OCI-LY3 (cell line): ENCODE data around the gene NCK2.

Experiments
- H2AFZ ChIP-seq: fragments of 200-600, 300-600 bp; shearing (Covaris generic); 2 replicates; pipeline ENCODE4 v1.6.0; 2014; ENCODE audit warnings: antibody characterized with exemption, low read depth, low read length
- H3K27ac ChIP-seq: fragments of 200-600, 300-600 bp; sonication (generic); 2 replicates; pipeline ENCODE4 v1.5.1; 2014; ENCODE audit warnings: mild to moderate bottlenecking, low read length, moderate library complexity, mixed read lengths
- H3K27me3 ChIP-seq: fragments of 200-600, 300-600 bp; sonication (generic); 2 replicates; pipeline ENCODE4 v1.6.1; 2014; ENCODE audit warnings: low read depth, low read length, mixed read lengths
- H3K36me3 ChIP-seq: fragments of 200-600, 300-600 bp; sonication (generic); replicated peaks from 2 replicates; pipeline ENCODE3; 2014; ENCODE audit warnings: low read depth, low read length, mixed read lengths
- H3K4me1 ChIP-seq: fragments of 300-600, 200-600 bp; sonication (generic); 2 replicates; pipeline ENCODE4 v1.6.1; 2014; ENCODE audit warnings: low read length, mixed read lengths
- H3K4me2 ChIP-seq: fragments of 200-600, 300-600 bp; sonication (generic); 2 replicates; pipeline ENCODE4 v1.6.1; 2014; ENCODE audit warnings: low read length, mixed read lengths
- H3K4me3 ChIP-seq: fragments of 300-600, 200-600 bp; sonication (generic); 2 replicates; pipeline ENCODE4 v1.5.1; 2014; ENCODE audit warnings: antibody characterized with exemption, mild to moderate bottlenecking, low read length, moderate library complexity
- H3K79me2 ChIP-seq: fragments of 300-600, 200-600 bp; shearing (Covaris generic); 2 replicates; pipeline ENCODE4 v1.6.1; 2014; ENCODE audit warnings: mild to moderate bottlenecking, low read length, mixed read lengths
- H3K9ac ChIP-seq: fragments of 300-600, 200-600 bp; shearing (Covaris generic); 2 replicates; pipeline ENCODE4 v1.6.0; 2014; ENCODE audit warnings: mild to moderate bottlenecking, low read length, moderate library complexity
- H3K9me3 ChIP-seq: fragments of 200-600, 300-600 bp; shearing (Covaris generic); 2 replicates; pipeline ENCODE4 v1.6.1; 2014; ENCODE audit warnings: low read length, mixed read lengths; ENCODE audit not compliant: insufficient read depth
- H4K20me1 ChIP-seq: fragments of 200-600, 300-600 bp; sonication (generic); 2 replicates; pipeline ENCODE4 v1.6.1; 2016; ENCODE audit warnings: low read length, mixed read lengths; ENCODE audit not compliant: insufficient read depth
- EZH2phosphoT487 ChIP-seq: fragments of 200-600 bp; shearing (Covaris generic); IDR thresholded peaks from 2 replicates; pipeline ENCODE4 v1.6.1; 2018; ENCODE audit warnings: antibody characterized with exemption, mixed run types, low read depth
- TF ChIP-seq, protein P1 (sequence below): fragments of 200-600, 300-600 bp; sonication (generic); IDR thresholded peaks from 2 replicates; pipeline ENCODE4 v1.5.1; 2014; ENCODE audit warnings: antibody characterized with exemption, low read length, low read depth

NCK2 gene

DNA sequence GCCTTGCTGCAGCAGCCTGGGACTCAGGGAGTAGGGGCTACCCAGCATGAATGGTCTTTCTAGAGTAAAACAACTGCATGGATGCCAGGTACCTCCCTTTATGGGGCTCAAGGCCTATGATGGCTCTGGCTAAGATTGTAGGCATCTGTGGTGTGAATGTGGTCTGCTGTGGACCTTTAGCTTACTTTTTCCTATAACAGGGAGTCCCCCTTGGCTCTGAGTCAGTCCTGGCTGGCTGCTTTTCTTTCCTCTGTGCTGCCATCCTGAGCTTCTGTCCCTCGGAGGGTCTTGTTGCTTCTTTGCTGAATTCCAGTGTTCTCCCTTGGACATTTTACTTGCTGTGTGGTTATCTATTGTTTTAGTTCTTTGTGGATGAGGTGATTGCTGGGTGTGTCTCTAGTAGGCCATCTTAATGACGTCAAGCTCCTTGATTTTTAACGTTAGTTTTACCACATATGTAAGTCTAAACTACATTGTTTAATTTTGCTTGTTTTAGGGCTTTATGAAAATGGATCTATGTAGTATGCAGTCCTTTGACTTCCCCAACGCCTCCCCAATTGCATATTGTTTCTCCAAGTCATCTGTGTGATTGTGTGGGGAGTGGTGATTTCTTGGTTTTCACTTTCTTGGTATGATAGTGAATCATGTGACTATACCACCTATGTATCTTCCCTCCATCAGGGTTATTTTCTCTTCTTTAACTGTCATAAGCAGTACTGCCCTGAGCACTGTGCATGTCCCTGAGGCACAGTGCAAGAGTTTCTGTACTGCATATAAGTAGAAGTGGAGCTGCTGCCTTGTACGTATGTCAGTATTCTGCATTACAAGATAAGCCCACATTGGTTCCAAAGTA, 92.4 kb downstream of the NCK2 start:
- no peak overlapping the region for H2AFZ ChIP-seq
- TF ChIP-seq, protein P1, sequence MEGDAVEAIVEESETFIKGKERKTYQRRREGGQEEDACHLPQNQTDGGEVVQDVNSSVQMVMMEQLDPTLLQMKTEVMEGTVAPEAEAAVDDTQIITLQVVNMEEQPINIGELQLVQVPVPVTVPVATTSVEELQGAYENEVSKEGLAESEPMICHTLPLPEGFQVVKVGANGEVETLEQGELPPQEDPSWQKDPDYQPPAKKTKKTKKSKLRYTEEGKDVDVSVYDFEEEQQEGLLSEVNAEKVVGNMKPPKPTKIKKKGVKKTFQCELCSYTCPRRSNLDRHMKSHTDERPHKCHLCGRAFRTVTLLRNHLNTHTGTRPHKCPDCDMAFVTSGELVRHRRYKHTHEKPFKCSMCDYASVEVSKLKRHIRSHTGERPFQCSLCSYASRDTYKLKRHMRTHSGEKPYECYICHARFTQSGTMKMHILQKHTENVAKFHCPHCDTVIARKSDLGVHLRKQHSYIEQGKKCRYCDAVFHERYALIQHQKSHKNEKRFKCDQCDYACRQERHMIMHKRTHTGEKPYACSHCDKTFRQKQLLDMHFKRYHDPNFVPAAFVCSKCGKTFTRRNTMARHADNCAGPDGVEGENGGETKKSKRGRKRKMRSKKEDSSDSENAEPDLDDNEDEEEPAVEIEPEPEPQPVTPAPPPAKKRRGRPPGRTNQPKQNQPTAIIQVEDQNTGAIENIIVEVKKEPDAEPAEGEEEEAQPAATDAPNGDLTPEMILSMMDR = no peak
- no peak for TF ChIP-seq EZH2phosphoT487

DNA sequence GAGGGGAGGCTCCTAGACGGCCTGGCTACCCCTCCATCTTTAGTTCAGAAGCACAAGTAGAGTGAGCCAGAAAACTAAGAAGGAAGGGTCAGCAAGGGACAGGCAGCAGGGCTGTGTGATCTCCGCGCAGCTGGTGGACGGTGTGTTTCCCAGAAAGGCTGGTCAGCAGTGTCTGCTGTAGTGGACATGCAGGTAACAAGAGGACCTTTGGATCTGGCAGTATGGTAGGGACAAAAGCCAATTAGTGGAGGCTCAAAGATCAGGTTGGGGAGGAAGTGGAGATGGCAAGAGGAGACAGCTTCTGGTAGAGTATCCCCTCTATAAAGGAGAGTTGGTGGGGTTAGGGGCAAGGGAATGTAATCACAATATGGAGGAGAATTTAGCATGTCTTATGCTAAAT, 95.1 kb downstream of the NCK2 start:
- H3K27me3 ChIP-seq = no peaks in the 10 kb centered on the region

More for the DNA sequence above, 92.4 kb downstream of the NCK2 start:
- H3K27me3 ChIP-seq = no peaks in the 10 kb centered on the region
- peaks cover 18% of the 10 kb centered on the region for H3K36me3 ChIP-seq
- H4K20me1 ChIP-seq = peaks cover 21% of the 10 kb centered on the region; the same call in 1 of the 2 replicates
- H3K79me2 ChIP-seq = peaks cover 19% of the 10 kb centered on the region
- peaks cover 4% of the 10 kb centered on the region; the same call in 1 of the 2 replicates for H3K4me1 ChIP-seq
- peaks cover 14% of the 10 kb centered on the region for H3K9me3 ChIP-seq
- H3K4me3 ChIP-seq = no peak overlapping the region
- no peak overlapping the region for H3K9ac ChIP-seq
- no peak overlapping the region for H3K4me2 ChIP-seq
- H3K27ac ChIP-seq = no peak overlapping the region

DNA sequence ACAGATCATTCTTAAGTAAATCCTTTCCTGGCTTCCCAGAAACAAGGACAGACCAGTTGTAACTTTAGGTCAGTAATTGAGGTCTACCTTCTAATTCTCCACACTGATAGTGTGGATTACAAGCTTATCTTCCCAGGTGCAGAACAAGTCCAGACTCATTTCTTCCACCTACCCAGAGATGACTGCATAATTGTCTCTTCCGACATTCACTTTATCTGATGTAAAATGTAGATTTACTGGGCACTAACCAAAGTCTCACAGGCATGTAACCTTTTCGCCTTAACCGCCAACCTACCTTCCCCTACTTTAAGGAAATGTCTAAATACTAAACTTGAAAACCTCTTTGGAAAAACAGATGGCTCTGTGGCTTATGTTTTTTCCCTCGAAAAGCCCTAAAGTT, 96.2 kb downstream of the NCK2 start:
- Histone ChIP-seq H3K4me2 (no peak overlapping the region), H4K20me1 (peaks cover 23% of the 10 kb centered on the region; the same call in 1 of the 2 replicates), H3K27ac (no peak overlapping the region), H2AFZ (no peak overlapping the region), H3K27me3 (no peaks in the 10 kb centered on the region), H3K79me2 (peaks cover 15% of the 10 kb centered on the region), H3K9ac (no peak overlapping the region), H3K4me3 (no peak overlapping the region), H3K36me3 (peaks cover 12% of the 10 kb centered on the region), H3K9me3 (peaks cover 4% of the 10 kb centered on the region; the same call in 1 of the 2 replicates), H3K4me1 (no peaks in the 10 kb centered on the region; the same call in 1 of the 2 replicates)
- TF ChIP-seq, protein P1 = no peak
- no peak for TF ChIP-seq EZH2phosphoT487

More for the DNA sequence above, 95.1 kb downstream of the NCK2 start:
- Histone ChIP-seq H3K9me3 (peaks cover 13% of the 10 kb centered on the region), H3K36me3 (peaks cover 16% of the 10 kb centered on the region), H2AFZ (no peak overlapping the region), H3K9ac (no peak overlapping the region), H3K4me2 (no peak overlapping the region), H3K4me1 (peaks cover 3% of the 10 kb centered on the region; the same call in 1 of the 2 replicates), H4K20me1 (peaks cover 23% of the 10 kb centered on the region; the same call in 1 of the 2 replicates), H3K4me3 (no peak overlapping the region), H3K27ac (no peak overlapping the region), H3K79me2 (peaks cover 15% of the 10 kb centered on the region)
- TF ChIP-seq, protein P1 = no peak
- TF ChIP-seq EZH2phosphoT487 = no peak

DNA sequence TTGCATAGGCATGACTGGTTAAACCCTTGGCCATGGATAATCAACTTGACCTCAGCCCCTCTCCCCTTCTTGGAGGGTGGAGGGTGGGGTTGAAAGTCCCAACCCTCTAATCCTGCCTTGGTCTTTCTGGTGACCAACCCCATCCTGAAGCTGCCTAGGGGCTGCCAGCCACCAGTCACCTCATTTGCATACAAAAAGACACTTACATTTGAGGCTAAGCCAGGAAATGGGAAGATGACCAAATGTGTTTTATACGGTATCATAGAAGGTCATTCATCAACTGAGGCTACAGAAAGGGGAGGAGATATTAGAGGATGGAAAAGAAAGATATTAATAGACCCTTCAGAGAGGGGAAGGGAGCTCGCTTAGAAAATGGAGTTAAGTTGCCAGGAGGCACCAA, 96.8 kb downstream of the NCK2 start:
- Histone ChIP-seq H2AFZ (no peak overlapping the region), H3K9ac (no peak overlapping the region), H3K27me3 (no peaks in the 10 kb centered on the region), H3K79me2 (peaks cover 10% of the 10 kb centered on the region), H3K4me3 (no peak overlapping the region), H3K36me3 (peaks cover 6% of the 10 kb centered on the region), H3K4me1 (no peaks in the 10 kb centered on the region; the same call in 1 of the 2 replicates), H3K9me3 (no peaks in the 10 kb centered on the region), H3K4me2 (no peak overlapping the region), H3K27ac (no peak overlapping the region), H4K20me1 (peaks cover 19% of the 10 kb centered on the region; the same call in 1 of the 2 replicates)
- TF ChIP-seq EZH2phosphoT487 = no peak
- TF ChIP-seq, protein P1 = no peak
